Astrocyte (in vitro differentiated cells and primary cell): ENCODE measurements around the gene FAT4. TPM values are rescaled to one million over a fixed set of nuclear protein-coding genes. Genes with fewer than 3 reads are reported as not detected.

Source experiments
- DNase-seq: peaks from one replicate; pipeline ENCODE4 v3.0.0-alpha.2; 2010; ENCODE audit warnings: low read depth
- FAIRE-seq: peaks from 2 replicates; lab custom pipeline; 2011; peaks lifted over from hg19 to GRCh38; lab: Jason Lieb, UNC
- H2AFZ ChIP-seq: 2 replicates; pipeline ENCODE4 v1.6.0; 2012; ENCODE audit warnings: low read depth, low read length, inconsistent platforms
- H3K27ac ChIP-seq: 2 replicates; pipeline ENCODE4 v1.5.1; 2011; ENCODE audit warnings: low read depth, low read length, inconsistent platforms
- H3K27me3 ChIP-seq: 2 replicates; pipeline ENCODE4 v1.6.0; 2011; ENCODE audit warnings: low read length, inconsistent platforms; ENCODE audit not compliant: insufficient read depth
- H3K36me3 ChIP-seq: 2 replicates; pipeline ENCODE4 v1.5.1; 2011; ENCODE audit warnings: low read length, inconsistent platforms; ENCODE audit not compliant: insufficient read depth
- H3K4me1 ChIP-seq: 2 replicates; pipeline ENCODE4 v1.5.1; 2011; ENCODE audit warnings: low read length, inconsistent platforms; ENCODE audit not compliant: insufficient read depth
- H3K4me2 ChIP-seq: 2 replicates; pipeline ENCODE4 v1.6.0; 2012; ENCODE audit warnings: low read length, inconsistent platforms
- H3K4me3 ChIP-seq: 2 replicates; pipeline ENCODE4 v1.5.1; 2011; ENCODE audit warnings: low read depth, mild to moderate bottlenecking, low read length, inconsistent platforms; ENCODE audit not compliant: insufficient read depth
- H3K79me2 ChIP-seq: 2 replicates; pipeline ENCODE4 v1.6.0; 2012; ENCODE audit warnings: mild to moderate bottlenecking, low read length, inconsistent platforms; ENCODE audit not compliant: insufficient read depth
- H3K9ac ChIP-seq: 2 replicates; pipeline ENCODE4 v1.6.0; 2012; ENCODE audit warnings: mild to moderate bottlenecking, low read length, inconsistent platforms
- H3K9me3 ChIP-seq: 2 replicates; pipeline ENCODE4 v1.5.1; 2012; ENCODE audit warnings: low read depth, mild to moderate bottlenecking, low read length, inconsistent platforms; ENCODE audit not compliant: insufficient read depth
- H4K20me1 ChIP-seq: 2 replicates; pipeline ENCODE4 v1.6.0; 2012; ENCODE audit warnings: low read length, inconsistent platforms; ENCODE audit not compliant: insufficient read depth
- H3K27ac Mint-ChIP-seq: one replicate; pipeline ENCODE4 v1.8.0; 2021; ENCODE audit warnings: mild to moderate bottlenecking, mixed read lengths; ENCODE audit not compliant: unreplicated experiment
- H3K27me3 Mint-ChIP-seq: one replicate; pipeline ENCODE4 v1.8.0; 2021; ENCODE audit warnings: low read depth, mixed read lengths; ENCODE audit not compliant: unreplicated experiment
- H3K36me3 Mint-ChIP-seq: one replicate; pipeline ENCODE4 v1.8.0; 2021; ENCODE audit warnings: low read depth, mixed read lengths; ENCODE audit not compliant: unreplicated experiment
- H3K4me1 Mint-ChIP-seq: one replicate; pipeline ENCODE4 v1.8.0; 2021; ENCODE audit warnings: low read depth, mixed read lengths; ENCODE audit not compliant: unreplicated experiment
- H3K4me3 Mint-ChIP-seq: one replicate; pipeline ENCODE4 v1.8.0; 2021; ENCODE audit warnings: mild to moderate bottlenecking, moderate library complexity, mixed read lengths; ENCODE audit not compliant: unreplicated experiment
- H3K9me3 Mint-ChIP-seq: one replicate; pipeline ENCODE4 v1.8.0; 2021; ENCODE audit warnings: mild to moderate bottlenecking, mixed read lengths; ENCODE audit not compliant: unreplicated experiment
- CTCF ChIP-seq: IDR thresholded peaks from 2 replicates; pipeline ENCODE4 v1.5.1; 2011; ENCODE audit warnings: low read depth, mild to moderate bottlenecking, inconsistent platforms, low read length, moderate library complexity; ENCODE audit not compliant: insufficient read depth
- EZH2 ChIP-seq: IDR thresholded peaks from 2 replicates; pipeline ENCODE4 v1.6.1; 2012; ENCODE audit warnings: mild to moderate bottlenecking, low read length, inconsistent platforms; ENCODE audit not compliant: insufficient read depth
- total RNA-seq: library from RNA; stranded (reverse); gene quantifications from 2 replicates; pipeline ENCODE4 v1.2.1, GENCODE V29; 2021

Gene FAT4
- total RNA-seq, 1 donor from 2014 or later, result 7.4 TPM

- H3K4me1 Mint-ChIP-seq, result no peaks in the 10 kb centered on the region
- H3K9me3 Mint-ChIP-seq, result peaks cover 4% of the 10 kb centered on the region
- no peak overlapping the region for H3K27ac ChIP-seq
- no peak overlapping the region for H3K27ac Mint-ChIP-seq
- no peak overlapping the region for H3K4me3 ChIP-seq
- H3K9ac ChIP-seq, result no peak overlapping the region
- no peaks in the 10 kb centered on the region for H3K4me1 ChIP-seq
- no peaks in the 10 kb centered on the region for H3K36me3 ChIP-seq
- H3K36me3 Mint-ChIP-seq, result no peaks in the 10 kb centered on the region
- no peaks in the 10 kb centered on the region for H3K79me2 ChIP-seq
- no peak for DNase-seq
- no peak for FAIRE-seq
- TF ChIP-seq EZH2, result no peak
- no peaks in the 10 kb centered on the region for H3K27me3 ChIP-seq
- H3K4me2 ChIP-seq, result no peak overlapping the region
- no peaks in the 10 kb centered on the region for H3K9me3 ChIP-seq
- H3K27me3 Mint-ChIP-seq, result no peaks in the 10 kb centered on the region
- H2AFZ ChIP-seq, result no peak overlapping the region
- no peak overlapping the region for H3K4me3 Mint-ChIP-seq
- H4K20me1 ChIP-seq, result no peaks in the 10 kb centered on the region
Measured at GRCh38 chr4:125306533-125306932, 8.2 kb upstream of the FAT4 start.

- no peaks in the 10 kb centered on the region for H3K9me3 ChIP-seq
- H4K20me1 ChIP-seq, result no peaks in the 10 kb centered on the region
- H3K27ac ChIP-seq, result no peak overlapping the region
- no peaks in the 10 kb centered on the region for H3K27me3 Mint-ChIP-seq
- no peak for TF ChIP-seq EZH2
- TF ChIP-seq CTCF, result no peak
- H3K9me3 Mint-ChIP-seq, result peaks cover 4% of the 10 kb centered on the region
- H3K36me3 ChIP-seq, result no peaks in the 10 kb centered on the region
- no peak overlapping the region for H3K4me2 ChIP-seq
- no peaks in the 10 kb centered on the region for H3K36me3 Mint-ChIP-seq
- FAIRE-seq, result no peak
- H3K4me3 Mint-ChIP-seq, result no peak overlapping the region
- H3K27me3 ChIP-seq, result peaks cover 2% of the 10 kb centered on the region
- no peak overlapping the region for H2AFZ ChIP-seq
- H3K79me2 ChIP-seq, result no peaks in the 10 kb centered on the region
- no peak overlapping the region for H3K27ac Mint-ChIP-seq
- H3K4me3 ChIP-seq, result no peak overlapping the region
- H3K9ac ChIP-seq, result no peak overlapping the region
- peaks cover 6% of the 10 kb centered on the region for H3K4me1 Mint-ChIP-seq
- DNase-seq, result no peak
- peaks cover 12% of the 10 kb centered on the region for H3K4me1 ChIP-seq
Measured at GRCh38 chr4:125311503-125311902, 3.3 kb upstream of the FAT4 start.

- no peak overlapping the region for H2AFZ ChIP-seq
- Mint-ChIP-seq H3K36me3 (peaks cover 8% of the 10 kb centered on the region), H3K4me3 (peak overlapping the region; percentile 57), H3K27me3 (peaks cover 8% of the 10 kb centered on the region), H3K27ac (no peak overlapping the region), H3K9me3 (peaks cover 8% of the 10 kb centered on the region), H3K4me1 (peaks cover 8% of the 10 kb centered on the region)
- DNase-seq (peak; percentile 73), FAIRE-seq (peak; percentile 99)
- H3K27me3 ChIP-seq, result peaks cover 2% of the 10 kb centered on the region
- H3K79me2 ChIP-seq, result no peaks in the 10 kb centered on the region
- no peak overlapping the region for H3K27ac ChIP-seq
- no peak overlapping the region for H3K4me2 ChIP-seq
- peaks cover 21% of the 10 kb centered on the region for H3K4me1 ChIP-seq
- H3K9me3 ChIP-seq, result no peaks in the 10 kb centered on the region
- TF ChIP-seq EZH2 (no peak), CTCF (peak; percentile 92)
- H3K4me3 ChIP-seq, result no peak overlapping the region
- no peaks in the 10 kb centered on the region for H3K36me3 ChIP-seq
- H3K9ac ChIP-seq, result no peak overlapping the region
- no peaks in the 10 kb centered on the region for H4K20me1 ChIP-seq
Measured at GRCh38 chr4:125313497-125313896, 1.3 kb upstream of the FAT4 start.
